ENCODE data around the gene HBP1. TPM values are rescaled to one million over a fixed set of nuclear protein-coding genes. Genes with fewer than 3 reads are reported as not detected.

Gene HBP1
- total and polyA plus RNA-seq, 2 of the 8 experiments (the other 6 are each of a cell fraction or from before 2014, with no cell fraction given), result 28.9 to 29.2 TPM

DNA sequence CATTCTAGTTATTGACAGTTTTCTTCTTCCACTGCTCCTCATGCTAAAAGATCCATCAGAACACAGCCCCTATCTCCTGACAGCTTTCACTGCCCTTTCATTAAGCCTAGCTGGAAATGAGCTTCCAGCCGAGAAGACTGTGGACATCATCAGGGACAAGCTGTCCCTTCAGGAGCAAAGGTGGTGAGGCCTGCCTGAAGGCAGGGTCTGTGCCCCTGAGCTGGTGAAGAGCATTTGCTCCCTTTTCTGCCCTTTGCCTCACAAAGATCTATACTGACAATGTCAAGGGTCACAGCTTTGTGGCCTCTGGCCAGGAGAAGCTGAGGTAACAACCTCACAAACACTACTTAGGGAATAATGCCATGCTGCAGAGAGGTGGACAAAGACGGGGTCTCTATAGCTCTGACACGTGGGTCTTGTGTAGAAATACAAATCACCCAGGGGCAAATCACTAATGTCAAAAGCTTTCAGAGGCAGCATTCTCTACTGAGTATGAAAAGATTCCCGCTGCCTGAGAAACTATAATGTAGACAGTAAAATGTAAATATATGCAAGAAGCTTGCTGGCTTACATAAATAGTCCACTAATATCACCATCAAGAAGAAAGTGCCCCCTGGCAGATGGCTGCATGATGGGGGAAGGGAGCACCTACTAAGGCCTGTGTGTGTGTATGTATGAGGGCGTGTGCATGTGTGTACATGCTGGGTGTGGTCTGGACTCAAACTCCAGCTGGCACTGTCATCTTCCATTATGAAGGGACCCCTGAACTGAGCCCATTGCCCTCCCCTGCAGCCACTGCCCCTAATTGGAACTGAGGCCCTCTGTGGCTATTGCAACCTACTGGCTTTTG lies 55.8 kb downstream of the HBP1 start:
- no peak for DNase-seq (ENCODE audit: low read depth in 1 of 2, low spot score in 2 of 2)
- no peak for TF ChIP-seq TAF1 (IDR thresholded peaks at IDR 0.05; ENCODE audit: low read depth, low read length)
- TF ChIP-seq RAD21 (IDR thresholded peaks at IDR 0.05 in 1 of 2, conservative IDR thresholded peaks at IDR 0.05 in 1 of 2; ENCODE audit: low read depth in 2 of 2, low read length in 2 of 2), result no peak
- TF ChIP-seq TBP (IDR thresholded peaks at IDR 0.05; ENCODE audit: low read depth, low read length), result no peak
- TF ChIP-seq CHD2 (IDR thresholded peaks at IDR 0.05; ENCODE audit: low read length), result no peak
- TF ChIP-seq TCF12 (IDR thresholded peaks at IDR 0.05; ENCODE audit: low read depth, low read length), result no peak
- no peak for TF ChIP-seq BRCA1 (IDR thresholded peaks at IDR 0.05; ENCODE audit: low read depth, low read length)
- TF ChIP-seq CBX8 (IDR thresholded peaks at IDR 0.05; ENCODE audit: borderline replicate concordance, low read depth, low read length), result no peak
- TF ChIP-seq ZNF274 (IDR thresholded peaks at IDR 0.05; ENCODE audit: borderline replicate concordance, extremely low read depth, low read length), result no peak
- TF ChIP-seq, protein P1, sequence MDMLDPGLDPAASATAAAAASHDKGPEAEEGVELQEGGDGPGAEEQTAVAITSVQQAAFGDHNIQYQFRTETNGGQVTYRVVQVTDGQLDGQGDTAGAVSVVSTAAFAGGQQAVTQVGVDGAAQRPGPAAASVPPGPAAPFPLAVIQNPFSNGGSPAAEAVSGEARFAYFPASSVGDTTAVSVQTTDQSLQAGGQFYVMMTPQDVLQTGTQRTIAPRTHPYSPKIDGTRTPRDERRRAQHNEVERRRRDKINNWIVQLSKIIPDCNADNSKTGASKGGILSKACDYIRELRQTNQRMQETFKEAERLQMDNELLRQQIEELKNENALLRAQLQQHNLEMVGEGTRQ (IDR thresholded peaks at IDR 0.05; ENCODE audit: low read length), result no peak
- no peak for TF ChIP-seq ATF3 (IDR thresholded peaks at IDR 0.05; ENCODE audit: insufficient read depth, low read depth, low read length)
- TF ChIP-seq HDAC2 (IDR thresholded peaks at IDR 0.05; ENCODE audit: borderline replicate concordance in 1 of 2, low read depth in 2 of 2, low read length in 2 of 2), result no peak

More for the DNA sequence above, 55.8 kb downstream of the HBP1 start:
- no peaks in the 10 kb centered on the region for H3K79me2 ChIP-seq (ENCODE audit: control insufficient read depth in 1 of 2, insufficient read depth in 2 of 2, low read length in 2 of 2)
- no peak overlapping the region for H2BK12ac ChIP-seq (ENCODE audit: low read depth, low read length)
- H3K36me3 ChIP-seq (ENCODE audit: control insufficient read depth in 2 of 4, insufficient read depth in 4 of 4, low read length in 3 of 4), result no peaks in the 10 kb centered on the region; a peak in 1 of 8 replicates
- no peaks in the 10 kb centered on the region for H3K4me1 ChIP-seq (replicated peaks in 1 of 4; ENCODE audit: control insufficient read depth in 3 of 4, insufficient read depth in 4 of 4, low read length in 3 of 4)
- H2AFZ ChIP-seq (ENCODE audit: low read length), result no peak overlapping the region
- no peak overlapping the region for H2BK120ac ChIP-seq (replicated peaks; ENCODE audit: low read depth, low read length)
- no peak overlapping the region for H2BK5ac ChIP-seq (ENCODE audit: low read depth, low read length)
- H3K56ac ChIP-seq (replicated peaks; ENCODE audit: insufficient read length, low read depth, low read length), result no peak overlapping the region
- no peak overlapping the region for H4K91ac ChIP-seq (replicated peaks; ENCODE audit: insufficient read length, low read length)
- no peak overlapping the region for H2AK5ac ChIP-seq (ENCODE audit: low read depth, low read length)
- H3K4me3 ChIP-seq (ENCODE audit: extremely low read depth in 1 of 4, insufficient read depth in 2 of 4, low read depth in 3 of 4, low read length in 4 of 4), result no peak overlapping the region
- H3K79me1 ChIP-seq (ENCODE audit: low read depth, low read length), result no peaks in the 10 kb centered on the region
- no peak overlapping the region for H4K8ac ChIP-seq (ENCODE audit: extremely low read depth, insufficient read depth, low read length)
- H2BK20ac ChIP-seq (ENCODE audit: low read length), result no peak overlapping the region
- no peak overlapping the region for H3K4ac ChIP-seq (replicated peaks; ENCODE audit: insufficient read length, low read depth, low read length)
- no peak overlapping the region for H3K14ac ChIP-seq (ENCODE audit: insufficient read length)
- H2BK15ac ChIP-seq (ENCODE audit: low read length), result no peak overlapping the region
- H3K18ac ChIP-seq (ENCODE audit: extremely low read depth, low read length), result no peak overlapping the region
- H3K4me2 ChIP-seq (ENCODE audit: insufficient read depth in 1 of 2, low read depth in 2 of 2, low read length in 2 of 2), result no peak overlapping the region
- H4K20me1 ChIP-seq (replicated peaks in 1 of 2; ENCODE audit: control insufficient read depth in 1 of 2, insufficient read depth in 2 of 2, low read length in 2 of 2), result no peaks in the 10 kb centered on the region
- H3K9me3 ChIP-seq (ENCODE audit: insufficient read depth in 2 of 2, low read depth in 1 of 2, low read length in 1 of 2), result no peaks in the 10 kb centered on the region
- no peak for FAIRE-seq
- no peak overlapping the region for H4K5ac ChIP-seq (ENCODE audit: insufficient read length, low read depth, low read length)
- 95% methylated on average over 5 of the region's 5 CpGs; no CpG with 5 or more reads in 1 of the 2 experiments for whole genome bisulfite sequencing, 2 experiments (ENCODE audit: extremely low coverage in 1 of 2, insufficient coverage in 1 of 2, insufficient read length in 1 of 2, insufficient replicate concordance in 2 of 2, low coverage in 1 of 2, low lambda C conversion rate in 2 of 2, missing lambda C conversion rate in 1 of 2)
- H3K27ac ChIP-seq (ENCODE audit: low read depth, low read length), result no peak overlapping the region
- no peaks in the 10 kb centered on the region for H3K23me2 ChIP-seq (ENCODE audit: low read depth, low read length)
- H3K23ac ChIP-seq (ENCODE audit: insufficient read length), result no peak overlapping the region
- CTCF ChIA-PET (ENCODE audit: partially characterized antibody), result no interaction called here
- H3K9ac ChIP-seq (replicated peaks in 1 of 4; ENCODE audit: extremely low read depth in 1 of 4, low read depth in 3 of 4, low read length in 3 of 4), result no peak overlapping the region
- no peaks in the 10 kb centered on the region for H3K27me3 ChIP-seq (replicated peaks in 1 of 4; ENCODE audit: control insufficient read depth in 3 of 4, extremely low read depth in 1 of 4, insufficient read depth in 3 of 4, low read length in 3 of 4)
- POLR2A ChIA-PET (ENCODE audit: partially characterized antibody), result no interaction called here

All from H1 (cell line).